OCI-LY3 (cell line): Measurements from ENCODE around the gene IGLL1.

Source experiments
- CTCF ChIP-seq: fragments of 200-600, 300-600 bp; sonication (generic); IDR thresholded peaks from 2 replicates; pipeline ENCODE4 v1.5.1; 2014; ENCODE audit warnings: antibody characterized with exemption, low read length, low read depth
- EZH2phosphoT487 ChIP-seq: fragments of 200-600 bp; shearing (Covaris generic); IDR thresholded peaks from 2 replicates; pipeline ENCODE4 v1.6.1; 2018; ENCODE audit warnings: antibody characterized with exemption, mixed run types, low read depth

GRCh38 chr22:23578306-23578705 lies 1.8 kb downstream of the IGLL1 start:
- no peak for TF ChIP-seq CTCF
- no peak for TF ChIP-seq EZH2phosphoT487
